ENCODE results near the gene PCDHGB4. TPM values are rescaled to one million over a fixed set of nuclear protein-coding genes. Genes with fewer than 3 reads are reported as not detected.
A peak's percentile ranks its signal among the peaks of the same experiment; 100 is the strongest.

Gene PCDHGB4
- total and polyA plus RNA-seq, 4 donors, result 0.31 to 12.1 (median 4.0) TPM

DNA sequence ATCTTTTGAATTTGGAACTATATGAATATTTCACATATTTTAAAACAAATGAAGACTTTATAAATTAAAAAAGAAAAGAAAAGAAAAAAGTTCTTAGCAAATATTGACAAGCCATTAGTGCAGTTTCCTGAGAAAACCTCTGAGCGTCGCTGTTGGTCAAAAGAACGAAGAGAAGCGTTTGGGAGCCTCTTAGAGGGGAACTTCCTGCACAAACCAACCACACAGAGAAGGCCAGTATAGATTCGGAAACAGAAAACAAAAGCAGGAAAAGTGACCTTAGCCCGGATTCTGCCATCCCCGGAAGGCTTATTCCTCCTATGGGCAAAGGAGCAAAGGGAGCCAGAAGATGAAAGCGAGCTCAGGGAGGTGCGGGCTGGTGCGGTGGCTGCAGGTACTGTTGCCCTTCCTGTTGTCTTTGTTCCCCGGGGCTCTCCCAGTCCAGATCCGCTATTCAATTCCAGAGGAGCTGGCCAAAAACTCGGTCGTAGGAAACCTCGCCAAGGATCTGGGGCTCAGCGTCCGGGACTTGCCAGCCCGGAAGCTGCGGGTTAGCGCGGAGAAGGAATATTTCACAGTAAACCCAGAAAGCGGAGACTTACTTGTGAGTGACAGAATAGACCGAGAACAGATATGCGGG, 27.6 kb upstream of the PCDHGB4 start, which contains the start of gene PCDHGB2:
TSS of gene PCDHGB2 (plus strand) at position 205 of the 637 bp plus-strand sequence. CDS start at position 347, 142 bp downstream.
- no peak for ATAC-seq (ENCODE audit: insufficient read depth, low FRiP score)

DNA sequence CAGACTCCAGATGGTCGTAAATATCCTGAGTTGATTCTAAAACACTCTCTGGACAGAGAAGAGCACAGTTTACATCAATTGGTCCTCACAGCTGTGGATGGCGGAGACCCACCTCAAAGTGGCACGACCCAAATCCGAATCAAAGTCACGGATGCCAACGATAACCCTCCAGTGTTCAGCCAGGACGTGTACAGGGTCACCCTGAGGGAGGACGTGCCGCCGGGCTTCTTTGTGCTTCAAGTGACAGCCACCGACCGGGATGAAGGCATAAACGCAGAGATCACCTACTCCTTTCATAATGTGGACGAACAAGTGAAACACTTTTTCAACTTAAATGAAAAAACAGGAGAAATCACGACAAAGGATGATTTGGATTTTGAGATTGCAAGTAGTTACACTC, 26.8 kb upstream of the PCDHGB4 start:
- TF ChIP-seq, protein P1, sequence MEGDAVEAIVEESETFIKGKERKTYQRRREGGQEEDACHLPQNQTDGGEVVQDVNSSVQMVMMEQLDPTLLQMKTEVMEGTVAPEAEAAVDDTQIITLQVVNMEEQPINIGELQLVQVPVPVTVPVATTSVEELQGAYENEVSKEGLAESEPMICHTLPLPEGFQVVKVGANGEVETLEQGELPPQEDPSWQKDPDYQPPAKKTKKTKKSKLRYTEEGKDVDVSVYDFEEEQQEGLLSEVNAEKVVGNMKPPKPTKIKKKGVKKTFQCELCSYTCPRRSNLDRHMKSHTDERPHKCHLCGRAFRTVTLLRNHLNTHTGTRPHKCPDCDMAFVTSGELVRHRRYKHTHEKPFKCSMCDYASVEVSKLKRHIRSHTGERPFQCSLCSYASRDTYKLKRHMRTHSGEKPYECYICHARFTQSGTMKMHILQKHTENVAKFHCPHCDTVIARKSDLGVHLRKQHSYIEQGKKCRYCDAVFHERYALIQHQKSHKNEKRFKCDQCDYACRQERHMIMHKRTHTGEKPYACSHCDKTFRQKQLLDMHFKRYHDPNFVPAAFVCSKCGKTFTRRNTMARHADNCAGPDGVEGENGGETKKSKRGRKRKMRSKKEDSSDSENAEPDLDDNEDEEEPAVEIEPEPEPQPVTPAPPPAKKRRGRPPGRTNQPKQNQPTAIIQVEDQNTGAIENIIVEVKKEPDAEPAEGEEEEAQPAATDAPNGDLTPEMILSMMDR (IDR thresholded peaks at IDR 0.05; ENCODE audit: control extremely low read depth, extremely low read depth), result no peak
- H3K36me3 ChIP-seq (ENCODE audit: control insufficient read depth in 4 of 4, insufficient read depth in 4 of 4, low read length in 4 of 4), result peaks cover 0 to 3% (median 0%) of the 10 kb centered on the region in 4 donors
- peaks cover 0 to 2% (median 0%) of the 10 kb centered on the region in 5 donors for H3K4me1 ChIP-seq (ENCODE audit: control insufficient read depth in 5 of 5, insufficient read depth in 5 of 5, low read length in 5 of 5)
- peaks cover 0 to 5% (median 3%) of the 10 kb centered on the region in 3 donors for H3K27me3 ChIP-seq (ENCODE audit: control insufficient read depth in 3 of 3, insufficient read depth in 3 of 3, low read length in 2 of 3)
- H3K9me3 ChIP-seq (ENCODE audit: control insufficient read depth in 4 of 4, insufficient read depth in 3 of 4, low read length in 3 of 4), result peaks cover 11 to 55% (median 33%) of the 10 kb centered on the region in 4 donors
- ATAC-seq (ENCODE audit: insufficient read depth, low FRiP score) (no peak), DNase-seq (no peak)
- 37 to 42% methylated on average over 15 of the region's 15 CpGs for WGBS, 2 donors
- H3K27ac ChIP-seq (ENCODE audit: low read depth in 1 of 2, low read length in 1 of 2), result no peak overlapping the region
- no peak overlapping the region for H3K9ac ChIP-seq (ENCODE audit: insufficient read depth in 1 of 2, low read length in 2 of 2)
- H3K4me3 ChIP-seq, result no peak overlapping the region

More for the DNA sequence above, 27.6 kb upstream of the PCDHGB4 start, which contains the start of gene PCDHGB2:
- DNase-seq, result peak in 2 of 3 donors; percentile 43 to 44
- Histone ChIP-seq H3K4me1 (ENCODE audit: control insufficient read depth in 5 of 5, insufficient read depth in 5 of 5, low read length in 5 of 5) (peaks cover 0 to 2% (median 0%) of the 10 kb centered on the region in 5 donors), H3K27ac (ENCODE audit: low read depth in 1 of 2, low read length in 1 of 2) (no peak within 1 kb of the TSS), H3K4me3 (no peak within 1 kb of the TSS), H3K27me3 (ENCODE audit: control insufficient read depth in 3 of 3, insufficient read depth in 3 of 3, low read length in 2 of 3) (peaks cover 0 to 5% (median under 1%) of the 10 kb centered on the region in 3 donors), H3K9me3 (ENCODE audit: control insufficient read depth in 4 of 4, insufficient read depth in 3 of 4, low read length in 3 of 4) (peaks cover 11 to 55% (median 29%) of the 10 kb centered on the region in 4 donors), H3K9ac (ENCODE audit: insufficient read depth in 1 of 2, low read length in 2 of 2) (no peak within 1 kb of the TSS), H3K36me3 (ENCODE audit: control insufficient read depth in 4 of 4, insufficient read depth in 4 of 4, low read length in 4 of 4) (peaks cover 0 to 3% (median 0%) of the 10 kb centered on the region in 4 donors)
- WGBS, 2 donors, result 18 to 20% methylated on average over 24 of the region's 24 CpGs
- TF ChIP-seq, protein P1 (IDR thresholded peaks at IDR 0.05; ENCODE audit: control extremely low read depth, extremely low read depth), result no peak

DNA sequence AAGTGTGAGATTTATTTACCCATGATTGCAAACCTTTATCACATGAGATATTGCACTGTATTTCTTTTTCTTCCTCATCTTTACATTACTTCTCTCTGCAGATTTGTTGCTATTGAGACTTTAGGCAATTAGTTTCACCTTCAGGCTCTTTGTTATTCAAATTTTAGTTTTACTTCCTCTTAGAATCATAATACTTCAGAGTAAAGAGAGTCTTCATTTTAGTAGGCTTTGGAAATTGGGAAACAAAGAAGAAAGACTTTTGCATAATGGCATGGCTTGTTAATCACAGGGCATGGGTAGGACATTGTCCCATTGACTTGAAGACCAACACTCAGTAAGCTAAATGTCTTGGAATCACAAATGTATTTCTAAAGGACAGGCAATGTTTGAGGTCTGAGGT, 24.8 kb upstream of the PCDHGB4 start:
- no peak overlapping the region for H3K27ac ChIP-seq (ENCODE audit: low read depth in 1 of 2, low read length in 1 of 2)
- peaks cover 3 to 50% (median 26%) of the 10 kb centered on the region in 4 donors for H3K9me3 ChIP-seq (ENCODE audit: control insufficient read depth in 4 of 4, insufficient read depth in 3 of 4, low read length in 3 of 4)
- ATAC-seq (ENCODE audit: insufficient read depth, low FRiP score) (no peak), DNase-seq (no peak)
- peaks cover 0 to 3% (median 0%) of the 10 kb centered on the region in 4 donors for H3K36me3 ChIP-seq (ENCODE audit: control insufficient read depth in 4 of 4, insufficient read depth in 4 of 4, low read length in 4 of 4)
- H3K9ac ChIP-seq (ENCODE audit: insufficient read depth in 1 of 2, low read length in 2 of 2), result no peak overlapping the region
- H3K4me3 ChIP-seq, result no peak overlapping the region
- peaks cover 0 to 2% (median 0%) of the 10 kb centered on the region in 5 donors for H3K4me1 ChIP-seq (ENCODE audit: control insufficient read depth in 5 of 5, insufficient read depth in 5 of 5, low read length in 5 of 5)
- TF ChIP-seq, protein P1 (IDR thresholded peaks at IDR 0.05; ENCODE audit: control extremely low read depth, extremely low read depth), result no peak
- H3K27me3 ChIP-seq (ENCODE audit: control insufficient read depth in 3 of 3, insufficient read depth in 3 of 3, low read length in 2 of 3), result peaks cover 0 to 6% (median 5%) of the 10 kb centered on the region in 3 donors

Measured in lung (tissue), 12 donors.